Adrenal gland (tissue), 5 donors: ENCODE results near the gene EIF1AD.

Experiments
- CTCF ChIP-seq, 6 experiments: fragments of 450-650 bp in 4 of 6; fragments of 200-600 bp in 2 of 6; sonication (generic) in 1 of 6; IDR thresholded peaks; 1 replicate in 5 of 6; 2 replicates in 1 of 6; pipeline versions ENCODE4 v1.5.1 to v1.8.0; 2016 to 2021; ENCODE audit warnings: antibody characterized with exemption in 6 of 6, mild to moderate bottlenecking in 2 of 6, moderate library complexity in 1 of 6
- POLR2A ChIP-seq, 2 donors: fragments of 450-650 bp; IDR thresholded peaks; one replicate each; pipeline ENCODE4 v1.6.1; 2017; ENCODE audit warnings: antibody characterized with exemption in 2 of 2, mild to moderate bottlenecking in 2 of 2, moderate library complexity in 1 of 2
- donor health status: DM: no; HTN: no; CAD: no.

GRCh38 chr11:66008095-66008467 is 6.1 kb upstream of the EIF1AD start:
- TF ChIP-seq POLR2A (IDR thresholded peaks at IDR 0.05): no peak
- TF ChIP-seq CTCF (IDR thresholded peaks at IDR 0.05): no peak
